K562 (cell line): ENCODE data around the gene COPS9. TPM values are rescaled to one million over a fixed set of nuclear protein-coding genes. Genes with fewer than 3 reads are reported as not detected.

ENCODE experiments used
- ATAC-seq: fragments of 200-7000 bp; cut with Tn5 transposase; 3 replicates; pipeline ENCODE4 v1.9.1; 2020; ENCODE audit warnings: moderate library complexity
- BruUV-seq: library from RNA; stranded (reverse); fragments of 400-500 nt; replicated peaks from 2 replicates; lab custom pipeline; 2021; lab: Mats Ljungman, UMichigan
- CTCF ChIA-PET: fragments of 300-600 bp; formaldehyde crosslinking; extraction: SDS; loops from one replicate; lab custom pipeline; 2021; ENCODE audit warnings: low intra/inter-chr PET ratio; lab: Yijun Ruan, JAX
- POLR2A ChIA-PET: fragments of 300-600, 350-650 bp; sonication (Branson Sonifier 250); formaldehyde crosslinking; extraction: SDS; loops from one replicate; lab custom pipeline; 2021; ENCODE audit warnings: antibody characterized with exemption, inconsistent platforms; lab: Yijun Ruan, JAX
- DNase-seq, 4 experiments: peaks; one replicate each; pipeline versions ENCODE4 v3.0.0 to v3.0.0-alpha.2; 2011 to 2018; ENCODE audit warnings: low spot score in 3 of 4, mixed read lengths in 3 of 4; ENCODE audit errors: extremely low read depth in 1 of 4
- FAIRE-seq: peaks from 2 replicates; lab custom pipeline; 2011; peaks lifted over from hg19 to GRCh38; lab: Jason Lieb, UNC
- H2AFZ ChIP-seq: 2 replicates; pipeline ENCODE4 v1.6.0; 2011; ENCODE audit warnings: low read depth, low read length, control low read depth, inconsistent platforms
- H3K27ac ChIP-seq: fragments of 200-600 bp; 3 replicates; pipeline ENCODE4 v1.8.0; 2011; ENCODE audit warnings: low read depth, mild to moderate bottlenecking, control low read depth, inconsistent platforms, low read length, moderate library complexity, mixed read lengths; ENCODE audit errors: extremely low read depth
- H3K27me3 ChIP-seq, 2 experiments: fragments of 300-600 bp in 1 of 2; 2 replicates in 1 of 2; 3 replicates in 1 of 2; pipeline versions ENCODE4 v1.6.0 to v1.8.0; 2011; ENCODE audit warnings: inconsistent platforms in 2 of 2, low read length in 2 of 2, mild to moderate bottlenecking in 1 of 2, mixed read lengths in 1 of 2, moderate library complexity in 1 of 2; ENCODE audit not compliant: control insufficient read depth in 2 of 2, insufficient read depth in 2 of 2
- H3K36me3 ChIP-seq: fragments of 300-600 bp; 3 replicates; pipeline ENCODE4 v1.8.0; 2011; ENCODE audit warnings: mild to moderate bottlenecking, low read length, inconsistent platforms; ENCODE audit not compliant: control insufficient read depth, insufficient read depth
- H3K4me1 ChIP-seq, 2 experiments: fragments of 200-600 bp in 1 of 2; replicated peaks in 1 of 2; 2 replicates in 1 of 2; 3 replicates in 1 of 2; pipeline versions ENCODE4 v1.5.1 to v1.8.0; 2011; ENCODE audit warnings: inconsistent platforms in 2 of 2, low read length in 2 of 2, mild to moderate bottlenecking in 1 of 2, mixed read lengths in 1 of 2, moderate library complexity in 1 of 2; ENCODE audit not compliant: control insufficient read depth in 2 of 2, insufficient read depth in 2 of 2
- H3K4me2 ChIP-seq: 2 replicates; pipeline ENCODE4 v1.6.1; 2011; ENCODE audit warnings: low read length, control low read depth, inconsistent platforms, mixed read lengths; ENCODE audit not compliant: insufficient read depth
- H3K4me3 ChIP-seq: fragments of 200-600 bp; sonication (generic), shearing (Covaris generic); 2 replicates; pipeline ENCODE4 v1.5.1; 2016; ENCODE audit warnings: control low read depth, inconsistent platforms
- H3K79me2 ChIP-seq: fragments of 200-600 bp; 3 replicates; pipeline ENCODE4 v1.8.0; 2011; ENCODE audit warnings: low read length, inconsistent platforms; ENCODE audit not compliant: control insufficient read depth, insufficient read depth
- H3K9ac ChIP-seq, 2 experiments: 2 replicates each; pipeline versions ENCODE4 v1.6.0 to v1.6.1; 2011; ENCODE audit warnings: low read depth in 2 of 2, low read length in 2 of 2, control low read depth in 1 of 2, inconsistent platforms in 1 of 2, mild to moderate bottlenecking in 1 of 2, mixed read lengths in 1 of 2; ENCODE audit not compliant: insufficient read depth in 1 of 2
- H3K9me1 ChIP-seq: one replicate; pipeline ENCODE4 v1.6.0; 2011; ENCODE audit warnings: inconsistent platforms, mild to moderate bottlenecking, low read length, moderate library complexity; ENCODE audit not compliant: control insufficient read depth, insufficient read depth
- H3K9me3 ChIP-seq: replicated peaks from 2 replicates; pipeline ENCODE4 v1.5.1; 2011; ENCODE audit warnings: low read depth, low read length, inconsistent platforms; ENCODE audit not compliant: control insufficient read depth, insufficient read depth
- H4K20me1 ChIP-seq: replicated peaks from 2 replicates; pipeline ENCODE4 v1.6.1; 2011; ENCODE audit warnings: low read length, inconsistent platforms, mixed read lengths; ENCODE audit not compliant: control insufficient read depth, insufficient read depth
- ARNT ChIP-seq, 2 experiments: fragments of 450-650 bp; IDR thresholded peaks; 2 replicates each; pipeline ENCODE4 v1.6.1; 2016; ENCODE audit warnings: mild to moderate bottlenecking in 1 of 2
- CHD2 ChIP-seq: IDR thresholded peaks from 2 replicates; pipeline ENCODE4 v1.6.1; 2011; ENCODE audit warnings: low read depth, low read length
- HNRNPK ChIP-seq: fragments of 200-400 bp; formaldehyde crosslinking; IDR thresholded peaks from one replicate; pipeline ENCODE4 v1.6.1; 2018; ENCODE audit warnings: mild to moderate bottlenecking, low read depth, low read length; ENCODE audit not compliant: poor library complexity, severe bottlenecking
- KDM4B ChIP-seq, 2 experiments: fragments of 450-650 bp in 1 of 2; sonication (generic) in 1 of 2; IDR thresholded peaks; 2 replicates each; pipeline ENCODE4 v1.6.1; 2016 to 2017; ENCODE audit warnings: borderline replicate concordance in 2 of 2, antibody characterized with exemption in 1 of 2, low read depth in 1 of 2, mild to moderate bottlenecking in 1 of 2
- NCOA1 ChIP-seq: fragments of 450-650 bp; IDR thresholded peaks from 2 replicates; pipeline ENCODE4 v1.6.1; 2016; ENCODE audit warnings: low read depth
- NFIC ChIP-seq: fragments of 450-650 bp; IDR thresholded peaks from 2 replicates; pipeline ENCODE4 v1.6.1; 2017; ENCODE audit warnings: mild to moderate bottlenecking, inconsistent platforms
- NR2C2 ChIP-seq, 2 experiments: fragments of 200-800 bp in 1 of 2; sonication (Bioruptor generic) in 1 of 2; sonication (generic) in 1 of 2; formaldehyde crosslinking in 1 of 2; IDR thresholded peaks; 2 replicates each; pipeline versions ENCODE4 v1.6.1 to v1.8.0; 2016 to 2022; ENCODE audit warnings: mild to moderate bottlenecking in 1 of 2, missing compliant biosample characterization in 1 of 2, missing genetic modification characterization in 1 of 2, missing genetic modification reagents in 1 of 2
- PCBP1 ChIP-seq: fragments of 200-400 bp; formaldehyde crosslinking; IDR thresholded peaks from 2 replicates; pipeline ENCODE4 v1.6.1; 2018; ENCODE audit warnings: mild to moderate bottlenecking, low read depth, low read length; ENCODE audit not compliant: poor library complexity, severe bottlenecking
- POLR3A ChIP-seq: IDR thresholded peaks from 2 replicates; pipeline ENCODE4 v1.6.1; 2011; ENCODE audit warnings: borderline replicate concordance, mild to moderate bottlenecking, moderate library complexity; ENCODE audit not compliant: insufficient read length, insufficient read depth; ENCODE audit errors: extremely low read depth
- SOX6 ChIP-seq: fragments of 450-650 bp; IDR thresholded peaks from 2 replicates; pipeline ENCODE4 v1.6.1; 2014; ENCODE audit warnings: mild to moderate bottlenecking
- TCF7 ChIP-seq: sonication (generic); IDR thresholded peaks from 2 replicates; pipeline ENCODE4 v1.6.1; 2016; ENCODE audit warnings: antibody characterized with exemption, borderline replicate concordance
- ZFX ChIP-seq: sonication (generic); formaldehyde crosslinking; IDR thresholded peaks from 2 replicates; pipeline ENCODE4 v1.8.0; 2022; ENCODE audit warnings: mild to moderate bottlenecking, missing genetic modification reagents, moderate library complexity
- ZNF444 ChIP-seq: fragments of 250-450 bp; sonication (Bioruptor Pico); IDR thresholded peaks from 2 replicates; pipeline ENCODE4 v1.4.0; 2020; ENCODE audit warnings: mild to moderate bottlenecking, moderate library complexity
- ZNF785 ChIP-seq: fragments of 250-450 bp; sonication (Bioruptor Pico); IDR thresholded peaks from 2 replicates; pipeline ENCODE4 v1.4.0; 2020; ENCODE audit warnings: mild to moderate bottlenecking
- WGBS: fragments of 100-300 bp; shearing (Covaris generic); methylation state at CpG from one replicate; pipeline ENCODE4 v1.1.6; 2016; ENCODE audit warnings: low coverage, mixed read lengths; ENCODE audit not compliant: insufficient coverage; ENCODE audit errors: missing lambda C conversion rate; 5-methylcytosine and 5-hydroxymethylcytosine counted together
- in situ Hi-C: fragments of 300-500 bp; cut with MboI; formaldehyde crosslinking; loops from 4 replicates; pipeline ENCODE4 v1.15.0; 2018; ENCODE audit warnings: inconsistent platforms, mixed read lengths
- intact Hi-C: fragments of 100-400 bp; cut with micrococcal nuclease; formaldehyde crosslinking; loops from 2 replicates; pipeline ENCODE4 v1.14.2; 2022
- polyA plus RNA-seq, 8 experiments: library from polyadenylated mRNA; depleted of rRNA in 4 of 8; stranded (reverse) in 5 of 8; unstranded in 3 of 8; fragments of >200 nt; fragmentation: Nextera tagmentation in 2 of 8; fragmentation: Illumina TruSeq in 1 of 8; extraction: Ambion mirVana in 2 of 8; extraction: Trizol in 1 of 8; gene quantifications; 2 replicates each; pipeline versions ENCODE4 v1.2.1 to v1.2.3, GENCODE V29; 2011 to 2014; ENCODE audit warnings: inconsistent platforms in 1 of 8, missing spikeins in 1 of 8
- total RNA-seq, 7 experiments: library from RNA; depleted of rRNA in 6 of 7; stranded (reverse); fragments of >200 nt in 6 of 7; fragmentation: Illumina TruSeq in 2 of 7; extraction: Trizol in 2 of 7; gene quantifications; 2 replicates each; pipeline versions ENCODE4 v1.2.1 to v1.2.3, GENCODE V29; 2011 to 2021; ENCODE audit warnings: low replicate concordance in 1 of 7
- TF ChIP-seq, protein P1 (sequence below): fragments of 450-650 bp; formaldehyde crosslinking; IDR thresholded peaks from 2 replicates; pipeline ENCODE4 v1.4.0; 2020; ENCODE audit warnings: mild to moderate bottlenecking, moderate library complexity

The COPS9 gene
- total and polyA plus RNA-seq, 9 of the 15 experiments (the other 6 are each of a cell fraction or from before 2014, with no cell fraction given) = 55.0 to 281 (median 99.9) TPM

DNA sequence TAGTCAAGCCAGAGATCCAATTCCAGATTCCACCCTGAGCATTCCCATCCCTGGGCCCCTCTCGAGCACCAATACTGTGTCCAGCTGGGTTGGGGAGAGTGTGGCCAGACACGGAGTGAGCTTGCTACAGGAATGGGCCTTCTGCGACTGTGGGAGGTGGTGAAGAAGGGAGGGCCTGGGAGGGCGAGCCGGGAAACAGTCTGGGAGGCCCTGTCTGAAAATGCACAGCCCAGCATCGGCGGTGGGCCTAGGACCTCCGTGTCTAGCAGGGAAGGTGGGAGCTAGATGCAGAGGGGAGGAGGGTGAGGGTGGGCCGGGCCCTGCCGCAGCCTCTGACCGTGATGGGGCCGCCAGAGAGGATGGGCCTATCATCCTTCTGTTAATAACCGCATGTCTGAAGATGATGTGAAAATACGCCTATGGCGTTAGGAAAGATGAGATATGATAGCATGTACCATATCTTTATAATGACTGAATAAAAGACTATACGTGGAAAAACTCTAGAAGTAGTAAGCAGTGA, 6.2 kb upstream of the COPS9 start:
- WGBS = 6% methylated on average over 5 of the region's 16 CpGs
- no TSS peak for BruUV-seq
- H4K20me1 ChIP-seq = no peaks in the 10 kb centered on the region
- DNase-seq = no peak
- in situ Hi-C loops (loop anchor here (5.0 kb wide), 1 partner anchor 85 kb away; no protein-coding TSS in a partner anchor), intact Hi-C loops (loop anchor here (2.0 kb wide), 1 partner anchor 82 kb away; no protein-coding TSS in a partner anchor)
- H3K36me3 ChIP-seq = no peaks in the 10 kb centered on the region
- no peaks in the 10 kb centered on the region for H3K9me3 ChIP-seq
- H2AFZ ChIP-seq = no peak overlapping the region
- no peaks in the 10 kb centered on the region for H3K79me2 ChIP-seq
- peaks cover 0 to 55% of the 10 kb centered on the region in 2 experiments; a peak in 3 of 5 replicates for H3K27me3 ChIP-seq
- H3K4me3 ChIP-seq = no peak overlapping the region
- no peak overlapping the region for H3K27ac ChIP-seq
- no peak for FAIRE-seq
- TF ChIP-seq NR2C2 (CRISPR knock-in tag; IDR thresholded peaks at IDR 0.05) (no peak), NR2C2 (tag; IDR thresholded peaks at IDR 0.05) (no peak), PCBP1 (no peak), TCF7 (no peak)
- H3K9ac ChIP-seq = no peak overlapping the region
- H3K4me1 ChIP-seq = peaks cover 0 to 12% of the 10 kb centered on the region in 2 experiments; a peak in 2 of 5 replicates
- CTCF ChIA-PET = no interaction called here
- POLR2A ChIA-PET = interaction anchor here (0.7 kb wide), 1 partner anchor 79 kb away, joined by 3 read pairs; no protein-coding TSS in a partner anchor
- ATAC-seq = no peak
- no peak overlapping the region for H3K4me2 ChIP-seq
- no peaks in the 10 kb centered on the region for H3K9me1 ChIP-seq

DNA sequence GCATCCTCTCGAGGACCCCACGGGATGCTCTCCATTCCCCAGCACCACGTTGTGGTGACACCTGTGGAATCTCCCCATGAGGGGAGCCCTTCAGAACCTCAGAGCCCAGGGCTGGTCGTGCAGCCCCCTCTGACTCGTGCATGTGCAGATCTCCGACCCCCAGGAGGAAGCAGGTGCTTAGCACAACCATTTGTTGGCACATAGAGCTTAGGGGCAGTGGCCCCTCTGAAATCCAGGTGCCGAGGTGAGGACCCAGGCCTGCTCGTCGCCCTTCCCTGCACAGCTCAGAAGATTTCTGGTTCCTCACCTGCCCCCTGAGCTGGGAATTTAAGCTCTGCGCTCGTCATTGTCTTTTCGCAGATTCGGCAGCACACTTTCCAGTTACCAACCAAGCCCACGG, 5.6 kb upstream of the COPS9 start:
- 0% methylated on average over 7 of the region's 14 CpGs for WGBS
- no peaks in the 10 kb centered on the region for H4K20me1 ChIP-seq
- no peak for TF ChIP-seq NFIC
- TF ChIP-seq KDM4B (IDR thresholded peaks at IDR 0.05; ENCODE audit: borderline replicate concordance in 2 of 2, low read depth in 1 of 2) = no peak
- no peak for TF ChIP-seq POLR3A
- TF ChIP-seq ZNF444 (CRISPR knock-in tag) = no peak
- no peak for TF ChIP-seq NCOA1
- no peak for TF ChIP-seq HNRNPK
- no peak for TF ChIP-seq ZFX (CRISPR knock-in tag)
- no peak for TF ChIP-seq ARNT (IDR thresholded peaks at IDR 0.05)
- no peak for TF ChIP-seq SOX6
- no peak for TF ChIP-seq ZNF785 (CRISPR knock-in tag)
- TF ChIP-seq, protein P1, sequence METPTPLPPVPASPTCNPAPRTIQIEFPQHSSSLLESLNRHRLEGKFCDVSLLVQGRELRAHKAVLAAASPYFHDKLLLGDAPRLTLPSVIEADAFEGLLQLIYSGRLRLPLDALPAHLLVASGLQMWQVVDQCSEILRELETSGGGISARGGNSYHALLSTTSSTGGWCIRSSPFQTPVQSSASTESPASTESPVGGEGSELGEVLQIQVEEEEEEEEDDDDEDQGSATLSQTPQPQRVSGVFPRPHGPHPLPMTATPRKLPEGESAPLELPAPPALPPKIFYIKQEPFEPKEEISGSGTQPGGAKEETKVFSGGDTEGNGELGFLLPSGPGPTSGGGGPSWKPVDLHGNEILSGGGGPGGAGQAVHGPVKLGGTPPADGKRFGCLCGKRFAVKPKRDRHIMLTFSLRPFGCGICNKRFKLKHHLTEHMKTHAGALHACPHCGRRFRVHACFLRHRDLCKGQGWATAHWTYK (CRISPR knock-in tag) = no peak
- TF ChIP-seq CHD2 = no peak

More for the DNA sequence above, 5.6 kb upstream of the COPS9 start:
- DNase-seq (no peak), FAIRE-seq (no peak), ATAC-seq (no peak)
- BruUV-seq = no TSS peak
- H3K4me1 ChIP-seq = peaks cover 0 to 14% of the 10 kb centered on the region in 2 experiments; a peak in 2 of 5 replicates
- H3K4me3 ChIP-seq = no peak overlapping the region
- no peaks in the 10 kb centered on the region for H3K36me3 ChIP-seq
- ChIA-PET POLR2A (interaction anchor here (0.7 kb wide), 1 partner anchor 79 kb away, joined by 3 read pairs; no protein-coding TSS in a partner anchor), CTCF (no interaction called here)
- intact Hi-C loops (loop anchor here (2.0 kb wide), 1 partner anchor 81 kb away; no protein-coding TSS in a partner anchor), in situ Hi-C loops (loop anchor here (5.0 kb wide), 1 partner anchor 84 kb away; no protein-coding TSS in a partner anchor)
- no peaks in the 10 kb centered on the region for H3K9me3 ChIP-seq
- no peak overlapping the region for H2AFZ ChIP-seq
- H3K79me2 ChIP-seq = no peaks in the 10 kb centered on the region
- no peak overlapping the region for H3K27ac ChIP-seq
- H3K27me3 ChIP-seq = peaks cover 0 to 55% of the 10 kb centered on the region in 2 experiments; a peak in 3 of 5 replicates
- no peak overlapping the region for H3K9ac ChIP-seq
- H3K9me1 ChIP-seq = no peaks in the 10 kb centered on the region
- no peak overlapping the region for H3K4me2 ChIP-seq
